Measurements from ENCODE around the gene MAD1L1. TPM values are rescaled to one million over a fixed set of nuclear protein-coding genes. Genes with fewer than 3 reads are reported as not detected.

MAD1L1 gene
- total and polyA plus RNA-seq, 10 donors = 47.3 to 118 (median 68.2) TPM

- 94 to 96% (median 95%) methylated on average over 22 to 24 of the region's 24 CpGs for WGBS, 5 donors
- Histone ChIP-seq H3K4me3 (no peak overlapping the region), H3K27me3 (replicated peaks in 1 of 7) (no peaks in the 10 kb centered on the region), H3K36me3 (peaks cover 0 to 14% (median 0%) of the 10 kb centered on the region in 6 donors), H3K4me1 (peaks cover 0 to 19% (median 4%) of the 10 kb centered on the region in 6 donors), H3K9me3 (no peaks in the 10 kb centered on the region), H3K27ac (no peak overlapping the region)
- DNase-seq = peak; percentile 62
- TF ChIP-seq POLR2A (IDR thresholded peaks at IDR 0.05) = no peak
- TF ChIP-seq POLR2AphosphoS5 (IDR thresholded peaks at IDR 0.05) = no peak
- TF ChIP-seq CTCF (IDR thresholded peaks at IDR 0.05 in 8 of 11, conservative IDR thresholded peaks at IDR 0.05 in 3 of 11) = no peak
- intact Hi-C loops (cut with DNase I; ENCODE audit: low total_unique reads) = no loop called here
Observed at GRCh38 chr7:1823376-1824150, 409.2 kb downstream of the MAD1L1 start.

- TF ChIP-seq POLR2A (IDR thresholded peaks at IDR 0.05) (no peak), POLR2AphosphoS5 (IDR thresholded peaks at IDR 0.05) (no peak), CTCF (IDR thresholded peaks at IDR 0.05 in 8 of 11, conservative IDR thresholded peaks at IDR 0.05 in 3 of 11) (no peak)
- Histone ChIP-seq H3K4me1 (peaks cover 0 to 37% (median 9%) of the 10 kb centered on the region in 6 donors), H3K4me3 (no peak overlapping the region), H3K9me3 (no peaks in the 10 kb centered on the region), H3K36me3 (peaks cover 0 to 27% (median 12%) of the 10 kb centered on the region in 6 donors), H3K27me3 (replicated peaks in 1 of 7) (no peaks in the 10 kb centered on the region), H3K27ac (no peak overlapping the region)
- 29 to 74% (median 45%) methylated on average over 18 to 26 of the region's 26 CpGs for WGBS, 5 donors
- DNase-seq = peak; percentile 73
- intact Hi-C loops (cut with DNase I; ENCODE audit: low total_unique reads) = no loop called here
Observed at GRCh38 chr7:1819259-1819841, 413.4 kb downstream of the MAD1L1 start.

- no peaks in the 10 kb centered on the region for H3K27me3 ChIP-seq (replicated peaks in 1 of 7)
- WGBS, 5 donors = 80 to 90% (median 86%) methylated on average over 28 of the region's 28 CpGs
- H3K4me3 ChIP-seq = no peak overlapping the region
- intact Hi-C loops (cut with DNase I; ENCODE audit: low total_unique reads) = no loop called here
- H3K9me3 ChIP-seq = no peaks in the 10 kb centered on the region
- H3K36me3 ChIP-seq = peaks cover 0 to 32% (median 15%) of the 10 kb centered on the region in 6 donors
- no peak for TF ChIP-seq POLR2A (IDR thresholded peaks at IDR 0.05)
- no peak for TF ChIP-seq CTCF (IDR thresholded peaks at IDR 0.05 in 8 of 11, conservative IDR thresholded peaks at IDR 0.05 in 3 of 11)
- no peak for TF ChIP-seq POLR2AphosphoS5 (IDR thresholded peaks at IDR 0.05)
- peaks cover 0 to 37% (median 9%) of the 10 kb centered on the region in 6 donors for H3K4me1 ChIP-seq
- peak; percentile 45 for DNase-seq
- no peak overlapping the region for H3K27ac ChIP-seq
Observed at GRCh38 chr7:1818575-1819258, 414.0 kb downstream of the MAD1L1 start.
